CD14-positive monocyte (primary cell): ENCODE data around the gene STEAP3. TPM values are rescaled to one million over a fixed set of nuclear protein-coding genes. Genes with fewer than 3 reads are reported as not detected.

Experiments used
- DNase-seq, 3 donors: peaks; one replicate each; pipeline ENCODE4 v3.0.0-alpha.2; 2011 to 2022
- H2AFZ ChIP-seq: 2 replicates; pipeline ENCODE4 v1.6.0; 2012; ENCODE audit warnings: mild to moderate bottlenecking, low read depth, low read length, inconsistent platforms; ENCODE audit not compliant: insufficient read depth, poor library complexity, severe bottlenecking
- H3K27ac ChIP-seq, 2 donors: 1 replicate in 1 of 2; 2 replicates in 1 of 2; pipeline ENCODE4 v1.5.1; 2012 to 2013; ENCODE audit warnings: low read length in 2 of 2, control low read depth in 1 of 2, inconsistent platforms in 1 of 2, low read depth in 1 of 2, mild to moderate bottlenecking in 1 of 2
- H3K27me3 ChIP-seq, 2 donors: one replicate each; pipeline versions ENCODE4 v1.6.0 to v1.6.1; 2011 to 2013; ENCODE audit warnings: low read length in 2 of 2; ENCODE audit not compliant: control insufficient read depth in 2 of 2, insufficient read depth in 2 of 2
- H3K36me3 ChIP-seq, 2 donors: replicated peaks in 1 of 2; 1 replicate in 1 of 2; 2 replicates in 1 of 2; pipeline versions ENCODE4 v1.5.1 to v1.6.1; 2012 to 2013; ENCODE audit warnings: low read length in 2 of 2, control low read depth in 1 of 2, inconsistent platforms in 1 of 2, mild to moderate bottlenecking in 1 of 2; ENCODE audit not compliant: insufficient read depth in 2 of 2, control insufficient read depth in 1 of 2
- H3K4me1 ChIP-seq, 2 donors: 1 replicate in 1 of 2; 2 replicates in 1 of 2; pipeline versions ENCODE4 v1.5.1 to v1.6.1; 2012 to 2013; ENCODE audit warnings: low read length in 2 of 2, control low read depth in 1 of 2, inconsistent platforms in 1 of 2, mild to moderate bottlenecking in 1 of 2, moderate library complexity in 1 of 2; ENCODE audit not compliant: insufficient read depth in 2 of 2, control insufficient read depth in 1 of 2
- H3K4me2 ChIP-seq: replicated peaks from 2 replicates; pipeline ENCODE3; 2012; ENCODE audit warnings: low read length, moderate library complexity, mild to moderate bottlenecking; ENCODE audit not compliant: poor library complexity, severe bottlenecking; ENCODE audit errors: extremely low read depth
- H3K4me3 ChIP-seq, 3 experiments: fragments of 200-600 bp in 1 of 3; sonication (generic) in 1 of 3; replicated peaks in 1 of 3; 1 replicate in 2 of 3; 2 replicates in 1 of 3; pipeline ENCODE4 v1.5.1; 2011 to 2013; ENCODE audit warnings: low read length in 3 of 3, mild to moderate bottlenecking in 3 of 3, control low read depth in 2 of 3, low read depth in 2 of 3, inconsistent platforms in 1 of 3, moderate library complexity in 1 of 3
- H3K79me2 ChIP-seq: 2 replicates; pipeline ENCODE4 v1.6.0; 2012; ENCODE audit warnings: mild to moderate bottlenecking, control low read depth, inconsistent platforms, low read length, moderate library complexity; ENCODE audit not compliant: insufficient read depth
- H3K9ac ChIP-seq: 2 replicates; pipeline ENCODE4 v1.6.0; 2017; ENCODE audit warnings: low read length, mild to moderate bottlenecking; ENCODE audit not compliant: insufficient read depth, poor library complexity, severe bottlenecking
- H3K9me3 ChIP-seq, 2 donors: replicated peaks in 1 of 2; 1 replicate in 1 of 2; 2 replicates in 1 of 2; pipeline versions ENCODE4 v1.5.1 to v1.6.1; 2012 to 2013; ENCODE audit warnings: low read length in 2 of 2, control low read depth in 1 of 2; ENCODE audit not compliant: control insufficient read depth in 1 of 2, insufficient read depth in 1 of 2
- H4K20me1 ChIP-seq: 2 replicates; pipeline ENCODE4 v1.6.0; 2012; ENCODE audit warnings: mild to moderate bottlenecking, low read length, control low read depth, moderate library complexity; ENCODE audit not compliant: insufficient read depth
- H3K27ac Mint-ChIP-seq, 7 donors: one replicate each; pipeline ENCODE4 v1.8.0; 2020; ENCODE audit warnings: mild to moderate bottlenecking in 7 of 7, mixed read lengths in 7 of 7, moderate library complexity in 6 of 7, inconsistent platforms in 2 of 7
- H3K27me3 Mint-ChIP-seq, 3 donors: one replicate each; pipeline ENCODE4 v1.8.0; 2021 to 2022; ENCODE audit warnings: low read depth in 3 of 3, mild to moderate bottlenecking in 3 of 3, mixed read lengths in 3 of 3, moderate library complexity in 3 of 3, inconsistent platforms in 1 of 3
- H3K36me3 Mint-ChIP-seq, 2 donors: one replicate each; pipeline ENCODE4 v1.8.0; 2020; ENCODE audit warnings: mixed read lengths in 2 of 2, inconsistent platforms in 1 of 2, mild to moderate bottlenecking in 1 of 2
- H3K4me1 Mint-ChIP-seq: one replicate; pipeline ENCODE4 v1.8.0; 2020; ENCODE audit warnings: mild to moderate bottlenecking, mixed read lengths
- H3K4me3 Mint-ChIP-seq, 2 donors: one replicate each; pipeline ENCODE4 v1.8.0; 2020; ENCODE audit warnings: mild to moderate bottlenecking in 2 of 2, mixed read lengths in 2 of 2, moderate library complexity in 1 of 2
- H3K9me3 Mint-ChIP-seq, 7 donors: one replicate each; pipeline ENCODE4 v1.8.0; 2020 to 2022; ENCODE audit warnings: mixed read lengths in 7 of 7, mild to moderate bottlenecking in 6 of 7, moderate library complexity in 6 of 7, inconsistent platforms in 2 of 7
- WGBS: methylation state at CpG from one replicate; pipeline ENCODE4 v1.1.5; 2013; ENCODE audit warnings: missing lambda C conversion rate; ENCODE audit not compliant: insufficient coverage; 5-methylcytosine and 5-hydroxymethylcytosine counted together
- intact Hi-C, 2 donors: fragments of 100-400 bp; cut with micrococcal nuclease; formaldehyde crosslinking; loops; one replicate each; pipeline versions ENCODE4 v1.15.0 to v1.15.1; 2023
- polyA plus RNA-seq, 3 donors: library from polyadenylated mRNA; depleted of rRNA in 1 of 3; unstranded in 2 of 3; stranded (reverse) in 1 of 3; fragments of 300-500 nt in 2 of 3; fragments of >200 nt in 1 of 3; fragmentation: Illumina TruSeq in 2 of 3; gene quantifications; 1 replicate in 2 of 3; 2 replicates in 1 of 3; pipeline ENCODE4 v1.2.3, GENCODE V29; 2012 to 2021
- TF ChIP-seq, protein P1 (sequence below): fragments of 200-600 bp; IDR thresholded peaks from one replicate; pipeline ENCODE4 v1.8.0; 2022; ENCODE audit warnings: antibody characterized with exemption, mild to moderate bottlenecking

The STEAP3 gene
- polyA plus RNA-seq, 3 donors = 3.0 to 10.7 (median 3.3) TPM

DNA sequence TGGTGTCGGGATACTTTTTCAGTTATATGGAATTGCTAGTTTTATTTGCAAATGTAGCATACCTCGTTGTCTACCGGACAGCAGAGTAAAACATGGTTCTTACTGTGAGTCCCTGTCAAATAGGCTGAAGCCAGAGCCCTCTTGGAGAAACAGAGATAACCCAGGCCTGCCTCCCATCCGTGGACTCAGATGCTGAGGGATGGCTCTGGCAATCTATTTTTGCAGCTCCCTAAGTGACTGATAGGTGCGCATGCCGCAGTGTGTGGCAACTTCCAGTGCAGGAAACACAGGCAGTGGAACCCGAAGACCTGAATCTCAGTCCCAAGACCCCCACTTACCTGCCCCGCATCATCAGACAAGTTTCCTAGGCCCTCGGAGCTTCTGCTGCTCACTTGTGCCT lies 33.6 kb downstream of the STEAP3 start:
- H3K9ac ChIP-seq = no peak overlapping the region
- DNase-seq = no peak
- H3K36me3 ChIP-seq = peaks cover 17 to 59% of the 10 kb centered on the region in 2 donors
- no peak overlapping the region for H3K27ac ChIP-seq
- no peaks in the 10 kb centered on the region for H3K4me1 Mint-ChIP-seq
- H3K9me3 ChIP-seq = no peaks in the 10 kb centered on the region
- peaks cover 38 to 42% of the 10 kb centered on the region in 2 donors for H3K36me3 Mint-ChIP-seq
- intact Hi-C loops = no loop called here
- H3K27me3 ChIP-seq = no peaks in the 10 kb centered on the region
- 94% methylated on average over 9 of the region's 9 CpGs for WGBS
- no peak overlapping the region for H3K4me3 Mint-ChIP-seq
- no peak overlapping the region for H3K4me3 ChIP-seq
- H3K4me1 ChIP-seq = no peaks in the 10 kb centered on the region
- no peak overlapping the region for H2AFZ ChIP-seq
- H3K79me2 ChIP-seq = no peaks in the 10 kb centered on the region
- H3K27ac Mint-ChIP-seq = no peak overlapping the region
- TF ChIP-seq, protein P1, sequence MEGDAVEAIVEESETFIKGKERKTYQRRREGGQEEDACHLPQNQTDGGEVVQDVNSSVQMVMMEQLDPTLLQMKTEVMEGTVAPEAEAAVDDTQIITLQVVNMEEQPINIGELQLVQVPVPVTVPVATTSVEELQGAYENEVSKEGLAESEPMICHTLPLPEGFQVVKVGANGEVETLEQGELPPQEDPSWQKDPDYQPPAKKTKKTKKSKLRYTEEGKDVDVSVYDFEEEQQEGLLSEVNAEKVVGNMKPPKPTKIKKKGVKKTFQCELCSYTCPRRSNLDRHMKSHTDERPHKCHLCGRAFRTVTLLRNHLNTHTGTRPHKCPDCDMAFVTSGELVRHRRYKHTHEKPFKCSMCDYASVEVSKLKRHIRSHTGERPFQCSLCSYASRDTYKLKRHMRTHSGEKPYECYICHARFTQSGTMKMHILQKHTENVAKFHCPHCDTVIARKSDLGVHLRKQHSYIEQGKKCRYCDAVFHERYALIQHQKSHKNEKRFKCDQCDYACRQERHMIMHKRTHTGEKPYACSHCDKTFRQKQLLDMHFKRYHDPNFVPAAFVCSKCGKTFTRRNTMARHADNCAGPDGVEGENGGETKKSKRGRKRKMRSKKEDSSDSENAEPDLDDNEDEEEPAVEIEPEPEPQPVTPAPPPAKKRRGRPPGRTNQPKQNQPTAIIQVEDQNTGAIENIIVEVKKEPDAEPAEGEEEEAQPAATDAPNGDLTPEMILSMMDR = no peak
- H4K20me1 ChIP-seq = no peaks in the 10 kb centered on the region
- no peak overlapping the region for H3K4me2 ChIP-seq
- peaks cover 0 to 1% (median 0%) of the 10 kb centered on the region in 3 donors for H3K27me3 Mint-ChIP-seq
- peaks cover 0 to 2% (median 0%) of the 10 kb centered on the region in 7 donors for H3K9me3 Mint-ChIP-seq

DNA sequence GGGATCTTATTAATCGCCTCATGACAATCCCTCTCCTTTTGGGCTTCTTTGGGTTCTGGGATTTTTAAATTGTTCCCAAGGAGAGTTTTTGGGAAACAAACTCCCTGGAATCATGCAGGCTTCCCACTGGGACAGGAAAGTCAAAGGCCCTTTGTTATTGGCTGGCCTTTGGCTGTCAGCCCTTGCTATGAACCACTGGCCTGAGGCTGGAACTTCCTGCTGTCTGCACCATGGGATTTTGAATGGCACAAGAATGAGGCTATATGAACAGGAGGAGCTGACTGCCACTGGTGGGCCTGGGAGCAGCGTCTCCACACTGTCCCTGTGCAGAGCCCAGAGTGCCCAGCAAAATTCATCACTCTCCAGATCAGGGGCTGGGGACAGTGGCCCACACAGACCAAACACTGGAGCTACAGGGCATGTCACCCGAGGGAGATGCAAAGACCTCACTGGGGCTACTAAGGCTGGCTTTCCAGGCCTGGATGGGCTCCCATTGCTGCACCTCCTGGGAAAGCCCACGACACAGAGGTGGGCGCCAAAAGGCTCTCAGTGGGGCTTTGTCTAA lies 35.7 kb downstream of the STEAP3 start:
- no peak overlapping the region for H3K4me2 ChIP-seq
- H4K20me1 ChIP-seq = no peaks in the 10 kb centered on the region
- DNase-seq = no peak
- H2AFZ ChIP-seq = no peak overlapping the region
- H3K27ac ChIP-seq = no peak overlapping the region
- Mint-ChIP-seq H3K27me3 (peaks cover 0 to 1% (median 0%) of the 10 kb centered on the region in 3 donors), H3K27ac (no peak overlapping the region), H3K9me3 (no peaks in the 10 kb centered on the region), H3K4me3 (no peak overlapping the region), H3K36me3 (peaks cover 31 to 36% of the 10 kb centered on the region in 2 donors), H3K4me1 (peaks cover 17% of the 10 kb centered on the region)
- peaks cover 17 to 40% of the 10 kb centered on the region in 2 donors for H3K36me3 ChIP-seq
- H3K4me3 ChIP-seq = no peak overlapping the region
- peaks cover 15 to 16% of the 10 kb centered on the region in 2 donors for H3K4me1 ChIP-seq
- no peak overlapping the region for H3K9ac ChIP-seq
- intact Hi-C loops = no loop called here
- WGBS = 96% methylated on average over 2 of the region's 5 CpGs
- no peaks in the 10 kb centered on the region for H3K79me2 ChIP-seq
- no peaks in the 10 kb centered on the region for H3K9me3 ChIP-seq
- TF ChIP-seq, protein P1 = no peak
- no peaks in the 10 kb centered on the region for H3K27me3 ChIP-seq
